ENCODE data around the gene SHROOM1. TPM values are rescaled to one million over a fixed set of nuclear protein-coding genes. Genes with fewer than 3 reads are reported as not detected.

The SHROOM1 gene
- total RNA-seq, 1 donor from 2014 or later = 0.79 TPM

DNA sequence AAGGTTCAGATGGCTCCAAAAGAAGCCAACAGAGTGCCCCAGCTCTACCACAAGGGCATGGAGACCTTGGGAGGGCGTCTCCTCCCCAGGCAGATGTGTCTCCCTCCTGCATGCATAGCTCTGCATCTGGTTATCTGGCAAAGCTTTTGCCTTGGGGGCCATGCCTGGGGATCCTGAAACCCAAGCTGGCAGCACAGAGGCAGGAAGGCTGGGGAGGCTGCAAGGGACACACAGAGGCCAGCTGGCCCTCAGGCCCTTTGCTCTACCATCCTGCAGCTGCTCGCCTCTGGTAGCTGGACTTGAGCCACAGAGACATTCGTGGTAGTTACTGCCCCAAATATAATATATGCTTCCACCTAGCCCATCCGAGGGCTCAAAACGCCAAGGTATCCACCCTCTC is 57.3 kb downstream of the SHROOM1 start:
- TF ChIP-seq, protein P1, sequence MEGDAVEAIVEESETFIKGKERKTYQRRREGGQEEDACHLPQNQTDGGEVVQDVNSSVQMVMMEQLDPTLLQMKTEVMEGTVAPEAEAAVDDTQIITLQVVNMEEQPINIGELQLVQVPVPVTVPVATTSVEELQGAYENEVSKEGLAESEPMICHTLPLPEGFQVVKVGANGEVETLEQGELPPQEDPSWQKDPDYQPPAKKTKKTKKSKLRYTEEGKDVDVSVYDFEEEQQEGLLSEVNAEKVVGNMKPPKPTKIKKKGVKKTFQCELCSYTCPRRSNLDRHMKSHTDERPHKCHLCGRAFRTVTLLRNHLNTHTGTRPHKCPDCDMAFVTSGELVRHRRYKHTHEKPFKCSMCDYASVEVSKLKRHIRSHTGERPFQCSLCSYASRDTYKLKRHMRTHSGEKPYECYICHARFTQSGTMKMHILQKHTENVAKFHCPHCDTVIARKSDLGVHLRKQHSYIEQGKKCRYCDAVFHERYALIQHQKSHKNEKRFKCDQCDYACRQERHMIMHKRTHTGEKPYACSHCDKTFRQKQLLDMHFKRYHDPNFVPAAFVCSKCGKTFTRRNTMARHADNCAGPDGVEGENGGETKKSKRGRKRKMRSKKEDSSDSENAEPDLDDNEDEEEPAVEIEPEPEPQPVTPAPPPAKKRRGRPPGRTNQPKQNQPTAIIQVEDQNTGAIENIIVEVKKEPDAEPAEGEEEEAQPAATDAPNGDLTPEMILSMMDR (IDR thresholded peaks at IDR 0.05; ENCODE audit: insufficient read depth, low read length, severe bottlenecking) = no peak
- no peak for FAIRE-seq
- H3K27me3 ChIP-seq (ENCODE audit: control insufficient read depth, insufficient read depth, low read length) = no peaks in the 10 kb centered on the region
- no peaks in the 10 kb centered on the region for H3K36me3 ChIP-seq (ENCODE audit: control insufficient read depth, insufficient read depth, low read length)
- H3K4me3 ChIP-seq (ENCODE audit: low read depth, low read length) = no peak overlapping the region
- no peak for DNase-seq (ENCODE audit: low read depth)

DNA sequence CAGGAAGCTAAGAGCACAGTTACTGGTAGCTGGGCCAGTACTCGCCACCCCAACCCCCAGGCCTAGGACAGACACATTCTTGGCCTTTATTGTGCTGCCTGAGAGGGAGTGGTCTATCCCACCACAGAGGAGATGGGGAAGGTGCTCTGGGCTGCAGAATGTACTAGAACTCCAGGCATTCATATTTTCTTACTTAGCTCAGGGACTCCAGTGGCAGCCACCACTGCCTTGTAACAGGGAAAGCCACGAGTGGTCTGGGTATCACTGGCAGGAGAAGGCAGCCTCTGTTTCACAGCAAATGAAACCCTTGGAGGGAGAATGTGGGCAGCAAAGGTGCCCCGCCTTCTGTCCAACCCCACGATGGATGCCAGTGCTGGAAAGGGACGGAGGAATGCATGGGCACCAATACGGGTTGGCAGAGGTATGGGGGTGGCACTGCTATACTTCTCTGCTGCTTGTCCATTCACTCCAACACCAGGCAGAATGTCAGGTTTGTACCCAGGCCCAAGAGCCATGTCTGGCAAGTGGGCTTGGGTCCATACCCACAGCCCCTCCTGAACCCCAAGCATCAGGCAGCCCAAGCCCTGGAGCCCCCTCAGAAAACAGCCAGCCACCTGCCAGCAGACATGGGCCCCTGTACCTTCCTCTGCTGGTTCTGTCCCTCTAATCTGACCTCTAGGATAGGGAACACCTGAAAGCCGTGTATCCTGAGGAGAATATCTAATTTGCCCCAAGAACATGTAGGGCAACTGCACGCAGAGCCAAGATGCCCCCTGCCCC is 58.0 kb downstream of the SHROOM1 start:
- Histone ChIP-seq H3K36me3 (ENCODE audit: control insufficient read depth, insufficient read depth, low read length) (no peaks in the 10 kb centered on the region), H3K4me3 (ENCODE audit: low read depth, low read length) (no peak overlapping the region), H3K27me3 (ENCODE audit: control insufficient read depth, insufficient read depth, low read length) (no peaks in the 10 kb centered on the region)
- no peak for FAIRE-seq
- no peak for DNase-seq (ENCODE audit: low read depth)
- TF ChIP-seq, protein P1 (IDR thresholded peaks at IDR 0.05; ENCODE audit: insufficient read depth, low read length, severe bottlenecking) = no peak

Other genes with a start within 250 kb of the SHROOM1 start
- not detected in 2 replicates for gene IL13, start 172.5 kb downstream of the SHROOM1 start, total RNA-seq
- gene IL4, start 156.7 kb downstream of the SHROOM1 start, total RNA-seq = not detected in 2 replicates
- 6.8 and 9.9 TPM in 2 replicates for gene KIF3A, start 93.1 kb downstream of the SHROOM1 start, total RNA-seq
- gene CCNI2, start 83.2 kb downstream of the SHROOM1 start, total RNA-seq = 0.26 TPM in 1 of 2 replicates, not detected in the other
- gene SEPTIN8, start 53.4 kb downstream of the SHROOM1 start, total RNA-seq = 22.6 and 27.4 TPM in 2 replicates
- not detected in 2 replicates for gene SOWAHA, start 17.3 kb downstream of the SHROOM1 start, total RNA-seq
- under 0.01 and 0.26 TPM in 2 replicates for gene GDF9, start 35.8 kb upstream of the SHROOM1 start, total RNA-seq
- gene UQCRQ, start 36.0 kb upstream of the SHROOM1 start, total RNA-seq = 78.2 and 127 TPM in 2 replicates
- 0.13 and 0.53 TPM in 2 replicates for gene LEAP2, start 43.0 kb upstream of the SHROOM1 start, total RNA-seq
- gene AFF4, start 133.0 kb upstream of the SHROOM1 start, total RNA-seq = 25.8 and 39.0 TPM in 2 replicates
- 8.2 and 17.2 TPM in 2 replicates for gene ZCCHC10, start 195.9 kb upstream of the SHROOM1 start, total RNA-seq
- 122 and 142 TPM in 2 replicates for gene HSPA4, start 221.4 kb upstream of the SHROOM1 start, total RNA-seq